Osteocyte (in vitro differentiated cells): ENCODE results near the gene PPP2R1B. TPM values are rescaled to one million over a fixed set of nuclear protein-coding genes. Genes with fewer than 3 reads are reported as not detected.

Experiments used
- DNase-seq: peaks from one replicate; pipeline ENCODE4 v3.0.0; 2021; ENCODE audit warnings: mixed read lengths; ENCODE audit not compliant: unreplicated experiment; ENCODE audit errors: extremely low spot score
- H3K27ac Mint-ChIP-seq: one replicate; pipeline ENCODE4 v1.8.0; 2021; ENCODE audit warnings: mild to moderate bottlenecking, mixed read lengths; ENCODE audit not compliant: unreplicated experiment
- H3K27me3 Mint-ChIP-seq: one replicate; pipeline ENCODE4 v1.8.0; 2021; ENCODE audit warnings: mixed read lengths; ENCODE audit not compliant: unreplicated experiment
- H3K36me3 Mint-ChIP-seq: one replicate; pipeline ENCODE4 v1.8.0; 2021; ENCODE audit warnings: mixed read lengths; ENCODE audit not compliant: unreplicated experiment
- H3K4me1 Mint-ChIP-seq: one replicate; pipeline ENCODE4 v1.8.0; 2021; ENCODE audit warnings: mixed read lengths; ENCODE audit not compliant: unreplicated experiment
- H3K4me3 Mint-ChIP-seq: one replicate; pipeline ENCODE4 v1.8.0; 2021; ENCODE audit warnings: mild to moderate bottlenecking, moderate library complexity, mixed read lengths; ENCODE audit not compliant: unreplicated experiment
- H3K9me3 Mint-ChIP-seq: one replicate; pipeline ENCODE4 v1.8.0; 2021; ENCODE audit warnings: mixed read lengths; ENCODE audit not compliant: unreplicated experiment
- total RNA-seq: library from RNA; stranded (reverse); gene quantifications from 2 replicates; pipeline ENCODE4 v1.2.1, GENCODE V29; 2021
- TF ChIP-seq, protein P1 (sequence below): fragments of 200-600 bp; sonication (generic); IDR thresholded peaks from 2 replicates; pipeline ENCODE4 v1.5.0; 2021; ENCODE audit warnings: antibody characterized with exemption, mild to moderate bottlenecking, moderate library complexity

PPP2R1B gene
- total RNA-seq, 1 donor from 2014 or later: 26.0 TPM

DNA sequence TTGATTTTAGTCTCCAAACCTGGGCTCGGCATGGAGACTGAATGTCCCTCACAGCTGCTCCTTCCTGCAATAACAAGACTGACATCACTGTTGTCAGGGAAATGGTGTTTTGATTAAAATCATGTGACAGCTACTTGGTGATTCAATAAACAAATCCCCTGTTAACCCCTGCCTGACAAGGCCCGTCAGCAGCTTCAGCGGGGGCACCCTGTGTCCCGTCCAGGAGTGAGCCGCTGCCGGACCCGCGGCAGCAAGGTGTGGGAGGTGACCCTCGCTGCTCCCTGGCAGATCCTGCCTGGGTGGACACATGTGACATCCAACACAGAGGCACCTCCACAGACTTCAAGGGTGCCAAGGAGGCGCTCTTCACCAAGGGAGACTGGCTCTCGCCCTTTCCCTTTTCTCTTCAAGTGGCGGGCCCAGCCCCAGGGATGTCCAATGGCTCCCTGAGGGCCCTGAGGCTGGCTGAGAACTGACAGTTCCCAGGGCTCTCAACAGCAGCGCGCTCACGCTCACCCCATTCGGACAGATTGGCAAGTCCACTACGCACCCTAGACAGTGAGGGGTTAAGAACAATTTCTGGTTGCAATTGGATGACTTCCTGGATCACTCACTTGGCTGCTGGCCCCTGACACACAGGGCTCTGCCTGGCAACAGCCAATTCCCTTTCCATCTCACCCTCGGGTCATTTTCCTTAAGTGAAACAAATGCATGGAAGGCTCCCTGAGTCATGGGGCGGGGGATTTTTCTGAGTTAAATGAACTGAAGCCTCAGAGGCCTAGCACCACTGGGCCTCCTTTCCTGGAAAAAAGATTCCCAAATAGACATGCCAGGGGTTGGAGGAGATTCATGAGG is 30.7 kb downstream of the PPP2R1B start:
- Mint-ChIP-seq H3K36me3 (peaks cover 9% of the 10 kb centered on the region), H3K4me1 (peaks cover 74% of the 10 kb centered on the region), H3K4me3 (peak overlapping the region; percentile 69), H3K27me3 (no peaks in the 10 kb centered on the region), H3K27ac (peak overlapping the region; percentile 100), H3K9me3 (no peaks in the 10 kb centered on the region)
- DNase-seq: peak; percentile 94
- TF ChIP-seq, protein P1, sequence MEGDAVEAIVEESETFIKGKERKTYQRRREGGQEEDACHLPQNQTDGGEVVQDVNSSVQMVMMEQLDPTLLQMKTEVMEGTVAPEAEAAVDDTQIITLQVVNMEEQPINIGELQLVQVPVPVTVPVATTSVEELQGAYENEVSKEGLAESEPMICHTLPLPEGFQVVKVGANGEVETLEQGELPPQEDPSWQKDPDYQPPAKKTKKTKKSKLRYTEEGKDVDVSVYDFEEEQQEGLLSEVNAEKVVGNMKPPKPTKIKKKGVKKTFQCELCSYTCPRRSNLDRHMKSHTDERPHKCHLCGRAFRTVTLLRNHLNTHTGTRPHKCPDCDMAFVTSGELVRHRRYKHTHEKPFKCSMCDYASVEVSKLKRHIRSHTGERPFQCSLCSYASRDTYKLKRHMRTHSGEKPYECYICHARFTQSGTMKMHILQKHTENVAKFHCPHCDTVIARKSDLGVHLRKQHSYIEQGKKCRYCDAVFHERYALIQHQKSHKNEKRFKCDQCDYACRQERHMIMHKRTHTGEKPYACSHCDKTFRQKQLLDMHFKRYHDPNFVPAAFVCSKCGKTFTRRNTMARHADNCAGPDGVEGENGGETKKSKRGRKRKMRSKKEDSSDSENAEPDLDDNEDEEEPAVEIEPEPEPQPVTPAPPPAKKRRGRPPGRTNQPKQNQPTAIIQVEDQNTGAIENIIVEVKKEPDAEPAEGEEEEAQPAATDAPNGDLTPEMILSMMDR: no peak

DNA sequence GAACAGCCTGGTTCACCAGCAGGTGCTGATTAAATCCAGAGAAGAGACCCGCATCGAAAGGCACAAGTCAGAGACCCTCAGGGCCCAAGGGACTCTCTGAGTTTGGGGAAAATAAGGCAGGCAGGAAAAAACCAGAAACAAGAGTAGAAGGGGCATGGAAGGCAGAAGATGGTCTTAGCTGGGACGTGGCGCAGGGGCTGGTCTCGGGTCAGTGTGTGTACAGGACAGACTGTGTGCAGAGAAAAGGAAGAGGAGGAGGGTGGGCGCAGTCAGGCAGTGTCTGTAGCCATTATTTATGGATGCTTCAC is 31.3 kb downstream of the PPP2R1B start:
- Mint-ChIP-seq H3K27ac (peak overlapping the region; percentile 100), H3K4me1 (peaks cover 80% of the 10 kb centered on the region)
- DNase-seq: no peak

DNA sequence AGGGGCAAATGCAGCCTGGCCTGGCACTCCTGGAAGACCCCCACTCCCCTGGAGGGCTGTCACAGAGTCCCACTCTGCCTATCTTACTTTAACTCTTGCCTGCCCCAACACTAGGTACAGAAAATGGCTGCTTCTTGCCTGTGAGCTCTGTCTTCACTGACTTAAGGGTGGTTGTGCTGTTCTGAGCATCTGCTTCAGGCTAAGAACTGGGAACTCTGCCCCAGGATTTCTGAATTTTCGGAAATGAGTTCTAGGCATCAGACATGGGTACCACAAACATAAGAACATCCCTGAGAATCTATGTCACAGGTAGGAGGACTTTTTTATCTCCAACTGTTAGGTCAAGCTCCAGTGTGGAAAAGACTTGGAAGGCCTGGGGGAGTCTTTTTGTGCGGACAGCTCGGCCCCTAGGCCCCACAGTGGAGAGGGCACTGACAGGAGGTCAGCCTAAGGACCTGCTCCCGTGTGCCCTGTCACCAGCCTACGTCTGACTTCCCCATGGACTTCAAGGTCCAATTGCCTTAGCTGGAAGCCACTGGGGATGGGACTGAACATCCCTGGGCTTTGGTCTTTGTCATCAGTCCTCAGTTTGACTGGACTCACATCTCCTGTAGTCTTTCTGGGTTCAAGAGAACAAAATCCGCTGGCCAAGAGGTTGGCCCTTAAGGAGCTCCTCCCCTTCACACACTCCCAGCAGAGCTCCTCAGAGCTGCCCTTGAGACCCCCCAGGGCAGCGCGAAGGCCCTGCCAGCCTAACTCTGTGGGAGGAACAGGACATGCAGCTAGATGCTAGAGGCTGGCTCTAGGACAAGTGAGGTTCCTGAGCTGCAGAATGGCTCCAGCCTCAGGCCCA is 31.9 kb downstream of the PPP2R1B start:
- Mint-ChIP-seq H3K27me3 (no peaks in the 10 kb centered on the region), H3K4me3 (peak overlapping the region; percentile 69), H3K9me3 (no peaks in the 10 kb centered on the region), H3K27ac (peak overlapping the region; percentile 100), H3K36me3 (peaks cover 6% of the 10 kb centered on the region), H3K4me1 (peaks cover 85% of the 10 kb centered on the region)
- DNase-seq: no peak
- TF ChIP-seq, protein P1: no peak

More for the DNA sequence above, 31.3 kb downstream of the PPP2R1B start:
- Mint-ChIP-seq H3K9me3 (no peaks in the 10 kb centered on the region), H3K27me3 (no peaks in the 10 kb centered on the region), H3K4me3 (peak overlapping the region; percentile 69), H3K36me3 (peaks cover 9% of the 10 kb centered on the region)
- TF ChIP-seq, protein P1: no peak

DNA sequence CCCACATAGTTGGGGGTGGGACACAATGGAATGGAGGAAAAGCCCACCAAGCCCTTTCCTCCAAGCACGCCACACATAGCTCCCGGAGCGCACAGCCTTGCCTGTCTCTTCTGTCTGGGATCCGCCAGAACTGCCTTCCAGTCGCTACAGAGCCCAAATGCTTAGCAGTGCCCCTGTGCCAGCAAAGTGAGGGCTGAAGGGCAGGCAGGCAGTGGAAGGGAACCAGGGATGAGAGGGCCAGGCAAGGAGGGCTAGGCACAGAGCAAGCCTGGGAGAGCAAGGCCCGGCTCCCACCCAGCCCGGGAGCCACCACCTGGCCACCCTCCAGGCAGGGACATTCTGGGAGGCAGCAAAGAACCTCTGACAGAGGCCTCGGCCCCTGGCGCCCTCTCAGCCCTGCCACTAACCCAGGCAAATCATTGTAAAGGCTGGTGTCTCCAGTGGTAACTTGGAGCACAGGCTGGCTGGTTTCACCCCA is 32.5 kb downstream of the PPP2R1B start:
- DNase-seq: no peak
- H3K27ac Mint-ChIP-seq: peak overlapping the region; percentile 100
- TF ChIP-seq, protein P1: no peak
- no peaks in the 10 kb centered on the region for H3K27me3 Mint-ChIP-seq
- H3K4me3 Mint-ChIP-seq: no peak overlapping the region
- peaks cover 92% of the 10 kb centered on the region for H3K4me1 Mint-ChIP-seq
- H3K9me3 Mint-ChIP-seq: no peaks in the 10 kb centered on the region
- peaks cover 6% of the 10 kb centered on the region for H3K36me3 Mint-ChIP-seq

GRCh38 chr11:111733016-111733415 is 33.2 kb downstream of the PPP2R1B start:
- Mint-ChIP-seq H3K9me3 (no peaks in the 10 kb centered on the region), H3K27me3 (no peaks in the 10 kb centered on the region), H3K36me3 (peaks cover 6% of the 10 kb centered on the region), H3K4me3 (no peak overlapping the region), H3K27ac (peak overlapping the region; percentile 100), H3K4me1 (peaks cover 88% of the 10 kb centered on the region)
- TF ChIP-seq, protein P1: no peak
- no peak for DNase-seq
